Esophagus (tissue), 2 donors: Measurements from ENCODE around the gene COX7A1. TPM values are rescaled to one million over a fixed set of nuclear protein-coding genes. Genes with fewer than 3 reads are reported as not detected.

Experiments
- H3K27ac ChIP-seq, 2 donors: one replicate each; pipeline ENCODE4 v1.5.1; 2013; ENCODE audit warnings: low read depth in 2 of 2, mild to moderate bottlenecking in 2 of 2, inconsistent platforms in 1 of 2, low read length in 1 of 2, moderate library complexity in 1 of 2
- H3K27me3 ChIP-seq, 2 donors: one replicate each; pipeline ENCODE4 v1.6.1; 2013; ENCODE audit warnings: low read length in 2 of 2, control low read depth in 1 of 2, mild to moderate bottlenecking in 1 of 2; ENCODE audit not compliant: insufficient read depth in 2 of 2, control insufficient read depth in 1 of 2
- H3K36me3 ChIP-seq, 2 donors: one replicate each; pipeline ENCODE4 v1.6.1; 2013; ENCODE audit warnings: low read length in 1 of 2; ENCODE audit not compliant: control insufficient read depth in 2 of 2, insufficient read depth in 2 of 2
- H3K4me1 ChIP-seq, 2 donors: one replicate each; pipeline ENCODE4 v1.6.1; 2013; ENCODE audit warnings: low read length in 1 of 2; ENCODE audit not compliant: control insufficient read depth in 2 of 2, insufficient read depth in 2 of 2
- H3K4me3 ChIP-seq, 2 donors: one replicate each; pipeline ENCODE4 v1.5.1; 2013; ENCODE audit warnings: low read length in 2 of 2, mild to moderate bottlenecking in 2 of 2, low read depth in 1 of 2, moderate library complexity in 1 of 2
- H3K9me3 ChIP-seq, 2 donors: one replicate each; pipeline ENCODE4 v1.6.1; 2013; ENCODE audit warnings: mild to moderate bottlenecking in 2 of 2, low read depth in 1 of 2, low read length in 1 of 2, moderate library complexity in 1 of 2; ENCODE audit not compliant: control insufficient read depth in 2 of 2, insufficient read depth in 1 of 2
- WGBS, 2 donors: extraction: QIAGEN DNeasy Blood & Tissue Kit; methylation state at CpG; one replicate each; pipeline ENCODE4 v1.1.7; 2013; 5-methylcytosine and 5-hydroxymethylcytosine counted together
- polyA plus RNA-seq, 2 donors: library from polyadenylated mRNA; stranded (reverse); fragments of 200-250 nt; gene quantifications; one replicate each; pipeline ENCODE4 v1.2.3, GENCODE V29; 2013
- donor health status: healthy with polysubstance abuse.
- donor health status: Bipolar disorder and iron deficiency.

COX7A1 gene
- polyA plus RNA-seq, 2 donors: 17.3 to 22.9 TPM

DNA sequence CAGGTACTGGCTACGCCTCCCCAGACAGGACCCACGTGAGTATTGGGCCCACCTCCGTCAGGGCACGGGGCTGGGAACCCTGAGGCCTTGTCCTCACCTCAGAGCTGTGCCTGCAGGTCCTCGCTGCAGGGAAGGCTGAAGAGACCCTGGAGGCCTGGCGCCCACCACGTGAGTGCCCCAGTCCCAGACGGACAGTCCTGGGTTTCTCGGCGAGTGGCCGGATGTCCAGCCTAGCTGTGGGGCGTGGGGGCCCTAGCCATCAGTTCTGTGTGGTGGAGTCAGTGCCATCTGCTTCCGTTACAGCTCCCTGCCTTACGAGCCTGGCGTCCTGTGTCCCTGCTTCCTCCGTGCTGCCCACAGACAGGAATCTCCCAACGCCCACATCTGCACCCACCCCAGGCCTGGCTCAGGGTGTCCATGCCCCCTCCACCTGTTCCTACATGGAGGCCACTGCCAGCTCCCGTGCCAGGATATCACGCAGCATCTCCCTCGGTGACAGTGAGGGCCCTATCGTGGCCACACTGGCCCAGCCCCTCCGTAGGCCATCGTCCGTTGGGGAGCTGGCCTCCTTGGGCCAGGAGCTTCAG, 49.1 kb downstream of the COX7A1 start:
- WGBS, 2 donors: 94 to 95% methylated on average over 23 to 24 of the region's 24 CpGs
- Histone ChIP-seq H3K4me1 (peaks cover 7 to 22% of the 10 kb centered on the region in 2 donors), H3K27ac (no peak overlapping the region), H3K27me3 (no peaks in the 10 kb centered on the region), H3K9me3 (peaks cover 0 to 2% of the 10 kb centered on the region in 2 donors), H3K36me3 (peaks cover 0 to 4% of the 10 kb centered on the region in 2 donors), H3K4me3 (no peak overlapping the region)

DNA sequence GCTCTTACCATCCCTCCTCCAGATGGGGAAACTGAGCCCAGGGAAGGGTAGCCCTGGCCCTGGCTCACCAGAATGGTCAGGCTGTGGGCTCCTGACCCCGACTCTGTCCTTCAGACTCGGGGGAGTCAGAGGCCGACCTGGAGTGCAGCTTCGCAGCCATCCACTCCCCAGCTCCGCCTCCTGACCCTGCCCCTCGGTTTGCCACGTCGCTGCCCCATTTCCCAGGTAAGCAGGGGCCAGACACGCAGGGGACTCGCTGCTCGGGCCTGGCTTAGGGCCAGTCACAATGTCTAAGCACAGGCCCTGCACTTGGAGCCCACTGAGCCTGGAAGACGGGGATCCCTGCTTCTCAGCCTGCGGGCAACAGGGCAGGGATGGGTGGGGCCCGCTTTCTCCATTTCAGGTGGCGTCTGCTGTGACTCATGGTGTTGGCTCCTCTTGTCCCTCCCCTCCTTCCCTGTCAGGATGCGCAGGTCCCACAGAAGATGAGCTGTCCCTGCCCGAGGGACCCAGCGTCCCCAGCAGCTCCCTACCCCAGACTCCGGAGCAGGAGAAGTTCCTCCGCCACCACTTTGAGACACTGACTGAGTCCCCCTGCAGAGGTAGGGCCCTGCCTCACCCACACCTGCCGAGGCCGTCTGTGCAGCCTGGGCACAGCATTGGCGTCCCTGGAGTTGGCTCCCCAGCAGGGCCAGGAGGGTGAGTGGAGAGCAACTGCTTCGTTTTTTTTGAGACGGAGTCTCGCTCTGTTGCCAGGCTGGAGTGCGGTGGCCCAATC, 50.5 kb downstream of the COX7A1 start:
- 60 to 76% methylated on average over 26 to 27 of the region's 27 CpGs for WGBS, 2 donors
- peaks cover 0 to 4% of the 10 kb centered on the region in 2 donors for H3K36me3 ChIP-seq

More for the DNA sequence above, 50.5 kb downstream of the COX7A1 start:
- Histone ChIP-seq H3K27me3 (no peaks in the 10 kb centered on the region), H3K4me1 (peaks cover 7 to 22% of the 10 kb centered on the region in 2 donors), H3K4me3 (no peak overlapping the region), H3K27ac (peak overlapping the region in 1 of 2 donors; percentile 51), H3K9me3 (peaks cover 0 to 2% of the 10 kb centered on the region in 2 donors)

Other genes with a start within 250 kb of the COX7A1 start
- 1 to 10 TPM; 6.2 to 6.7 TPM for gene HCST, start 249.9 kb downstream of the COX7A1 start, polyA plus RNA-seq
- 10 to 100 TPM; 16.7 to 26.8 TPM for gene TYROBP, start 244.2 kb downstream of the COX7A1 start, polyA plus RNA-seq
- gene LRFN3, start 216.1 kb downstream of the COX7A1 start, polyA plus RNA-seq: 1 to 10 TPM; 4.9 to 5.0 TPM
- gene SDHAF1, start 157.3 kb downstream of the COX7A1 start, polyA plus RNA-seq: 10 to 100 TPM in 1 of 2 donors, 1 to 10 TPM in 1; 8.6 to 18.0 TPM
- 1 to 10 TPM in 1 of 2 donors, under 1 TPM in 1; 0.87 to 2.7 TPM for gene SYNE4, start 143.6 kb downstream of the COX7A1 start, polyA plus RNA-seq
- gene ALKBH6, start 138.2 kb downstream of the COX7A1 start, polyA plus RNA-seq: 10 to 100 TPM; 15.9 to 19.2 TPM
- 1 to 10 TPM; 2.8 to 7.3 TPM for gene CLIP3, start 119.6 kb downstream of the COX7A1 start, polyA plus RNA-seq
- gene THAP8, start 98.2 kb downstream of the COX7A1 start, polyA plus RNA-seq: 1 to 10 TPM; 3.9 to 4.3 TPM
- 1 to 10 TPM; 2.1 to 2.7 TPM for gene WDR62, start 97.5 kb downstream of the COX7A1 start, polyA plus RNA-seq
- under 1 TPM in 1 of 2 donors, not detected in 1; 0.16 TPM for gene OVOL3, start 41.3 kb downstream of the COX7A1 start, polyA plus RNA-seq
- 10 to 100 TPM; 66.7 to 77.8 TPM for gene POLR2I, start 37.6 kb downstream of the COX7A1 start, polyA plus RNA-seq
- gene TBCB, start 37.0 kb downstream of the COX7A1 start, polyA plus RNA-seq: 100 to 1,000 TPM; 100 to 149 TPM
- gene CAPNS1, start 12.4 kb downstream of the COX7A1 start, polyA plus RNA-seq: 1,000 to 10,000 TPM in 1 of 2 donors, 100 to 1,000 TPM in 1; 919 to 1,019 TPM
- gene ZNF565, start 62.2 kb upstream of the COX7A1 start, polyA plus RNA-seq: 1 to 10 TPM; 1.9 to 3.5 TPM
- gene ZNF146, start 62.7 kb upstream of the COX7A1 start, polyA plus RNA-seq: 10 to 100 TPM; 13.4 to 22.2 TPM
- gene ZFP14, start 226.8 kb upstream of the COX7A1 start, polyA plus RNA-seq: 1 to 10 TPM in 1 of 2 donors, under 1 TPM in 1; 0.71 to 1.6 TPM